OCI-LY3 (cell line): ENCODE results near the gene BAZ1B.

Source experiments
- H2AFZ ChIP-seq: fragments of 200-600, 300-600 bp; shearing (Covaris generic); 2 replicates; pipeline ENCODE4 v1.6.0; 2014; ENCODE audit warnings: antibody characterized with exemption, low read depth, low read length
- H3K27ac ChIP-seq: fragments of 200-600, 300-600 bp; sonication (generic); 2 replicates; pipeline ENCODE4 v1.5.1; 2014; ENCODE audit warnings: mild to moderate bottlenecking, low read length, moderate library complexity, mixed read lengths
- H3K27me3 ChIP-seq: fragments of 200-600, 300-600 bp; sonication (generic); 2 replicates; pipeline ENCODE4 v1.6.1; 2014; ENCODE audit warnings: low read depth, low read length, mixed read lengths
- H3K36me3 ChIP-seq: fragments of 200-600, 300-600 bp; sonication (generic); replicated peaks from 2 replicates; pipeline ENCODE3; 2014; ENCODE audit warnings: low read depth, low read length, mixed read lengths
- H3K4me1 ChIP-seq: fragments of 300-600, 200-600 bp; sonication (generic); 2 replicates; pipeline ENCODE4 v1.6.1; 2014; ENCODE audit warnings: low read length, mixed read lengths
- H3K4me2 ChIP-seq: fragments of 200-600, 300-600 bp; sonication (generic); 2 replicates; pipeline ENCODE4 v1.6.1; 2014; ENCODE audit warnings: low read length, mixed read lengths
- H3K4me3 ChIP-seq: fragments of 300-600, 200-600 bp; sonication (generic); 2 replicates; pipeline ENCODE4 v1.5.1; 2014; ENCODE audit warnings: antibody characterized with exemption, mild to moderate bottlenecking, low read length, moderate library complexity
- H3K79me2 ChIP-seq: fragments of 300-600, 200-600 bp; shearing (Covaris generic); 2 replicates; pipeline ENCODE4 v1.6.1; 2014; ENCODE audit warnings: mild to moderate bottlenecking, low read length, mixed read lengths
- H3K9ac ChIP-seq: fragments of 300-600, 200-600 bp; shearing (Covaris generic); 2 replicates; pipeline ENCODE4 v1.6.0; 2014; ENCODE audit warnings: mild to moderate bottlenecking, low read length, moderate library complexity
- H3K9me3 ChIP-seq: fragments of 200-600, 300-600 bp; shearing (Covaris generic); 2 replicates; pipeline ENCODE4 v1.6.1; 2014; ENCODE audit warnings: low read length, mixed read lengths; ENCODE audit not compliant: insufficient read depth
- H4K20me1 ChIP-seq: fragments of 200-600, 300-600 bp; sonication (generic); 2 replicates; pipeline ENCODE4 v1.6.1; 2016; ENCODE audit warnings: low read length, mixed read lengths; ENCODE audit not compliant: insufficient read depth
- CTCF ChIP-seq: fragments of 200-600, 300-600 bp; sonication (generic); IDR thresholded peaks from 2 replicates; pipeline ENCODE4 v1.5.1; 2014; ENCODE audit warnings: antibody characterized with exemption, low read length, low read depth
- EZH2phosphoT487 ChIP-seq: fragments of 200-600 bp; shearing (Covaris generic); IDR thresholded peaks from 2 replicates; pipeline ENCODE4 v1.6.1; 2018; ENCODE audit warnings: antibody characterized with exemption, mixed run types, low read depth

BAZ1B gene

GRCh38 chr7:73509463-73509862, 12.6 kb downstream of the BAZ1B start:
- no peak overlapping the region for H3K4me2 ChIP-seq
- H3K79me2 ChIP-seq, result peaks cover 83% of the 10 kb centered on the region
- H3K36me3 ChIP-seq, result peaks cover 56% of the 10 kb centered on the region
- no peaks in the 10 kb centered on the region for H3K27me3 ChIP-seq
- H3K4me3 ChIP-seq, result no peak overlapping the region
- no peaks in the 10 kb centered on the region for H3K4me1 ChIP-seq
- H3K27ac ChIP-seq, result no peak overlapping the region
- TF ChIP-seq CTCF (no peak), EZH2phosphoT487 (no peak)
- H3K9me3 ChIP-seq, result no peaks in the 10 kb centered on the region
- no peak overlapping the region for H3K9ac ChIP-seq
- H2AFZ ChIP-seq, result no peak overlapping the region
- peaks cover 44% of the 10 kb centered on the region for H4K20me1 ChIP-seq

GRCh38 chr7:73507556-73507955, 14.5 kb downstream of the BAZ1B start:
- Histone ChIP-seq H3K79me2 (peaks cover 83% of the 10 kb centered on the region), H4K20me1 (peaks cover 42% of the 10 kb centered on the region), H3K4me2 (no peak overlapping the region), H3K27me3 (no peaks in the 10 kb centered on the region), H3K9me3 (no peaks in the 10 kb centered on the region), H3K27ac (no peak overlapping the region), H3K9ac (no peak overlapping the region), H3K4me3 (no peak overlapping the region), H3K4me1 (no peaks in the 10 kb centered on the region), H2AFZ (no peak overlapping the region), H3K36me3 (peaks cover 60% of the 10 kb centered on the region)
- TF ChIP-seq CTCF (no peak), EZH2phosphoT487 (no peak)

- Histone ChIP-seq H3K36me3 (peaks cover 53% of the 10 kb centered on the region), H3K27me3 (no peaks in the 10 kb centered on the region), H3K9ac (no peak overlapping the region), H3K4me3 (no peak overlapping the region), H4K20me1 (peaks cover 34% of the 10 kb centered on the region), H2AFZ (no peak overlapping the region), H3K4me2 (no peak overlapping the region), H3K27ac (no peak overlapping the region), H3K4me1 (no peaks in the 10 kb centered on the region), H3K79me2 (peaks cover 72% of the 10 kb centered on the region), H3K9me3 (no peaks in the 10 kb centered on the region)
- no peak for TF ChIP-seq EZH2phosphoT487
- no peak for TF ChIP-seq CTCF
Measured at GRCh38 chr7:73504920-73505319, 17.2 kb downstream of the BAZ1B start.

GRCh38 chr7:73504017-73504416, 18.1 kb downstream of the BAZ1B start:
- no peak overlapping the region for H2AFZ ChIP-seq
- H3K27me3 ChIP-seq, result no peaks in the 10 kb centered on the region
- H3K79me2 ChIP-seq, result peaks cover 72% of the 10 kb centered on the region
- no peak overlapping the region for H3K9ac ChIP-seq
- no peaks in the 10 kb centered on the region for H3K9me3 ChIP-seq
- peaks cover 57% of the 10 kb centered on the region for H3K36me3 ChIP-seq
- H3K4me3 ChIP-seq, result no peak overlapping the region
- no peaks in the 10 kb centered on the region for H3K4me1 ChIP-seq
- H4K20me1 ChIP-seq, result peaks cover 34% of the 10 kb centered on the region
- no peak overlapping the region for H3K27ac ChIP-seq
- H3K4me2 ChIP-seq, result no peak overlapping the region
- TF ChIP-seq CTCF, result no peak
- no peak for TF ChIP-seq EZH2phosphoT487
